H1 (cell line): ENCODE data around the gene PATJ. TPM values are rescaled to one million over a fixed set of nuclear protein-coding genes. Genes with fewer than 3 reads are reported as not detected.

Source experiments
- CTCF ChIA-PET: fragments of 300-600 bp; sonication (Branson Sonifier 250); formaldehyde crosslinking; loops from one replicate; lab custom pipeline; 2021; ENCODE audit not compliant: partially characterized antibody; lab: Charles Lee
- POLR2A ChIA-PET: fragments of 300-600 bp; sonication (Branson Sonifier 250); formaldehyde crosslinking; loops from one replicate; lab custom pipeline; 2021; ENCODE audit warnings: inconsistent platforms; ENCODE audit not compliant: partially characterized antibody; lab: Charles Lee
- DNase-seq, 2 experiments: peaks; one replicate each; pipeline versions ENCODE4 v3.0.0 to v3.0.0-alpha.2; 2010 to 2022; ENCODE audit warnings: low spot score in 2 of 2, low read depth in 1 of 2, mixed read lengths in 1 of 2
- FAIRE-seq: peaks from 2 replicates; lab custom pipeline; 2011; peaks lifted over from hg19 to GRCh38; lab: Jason Lieb, UNC
- H2AFZ ChIP-seq: 2 replicates; pipeline ENCODE4 v1.8.1; 2012; ENCODE audit warnings: low read length, inconsistent platforms
- H2AK5ac ChIP-seq: 2 replicates; pipeline ENCODE4 v1.6.1; 2013; ENCODE audit warnings: low read depth, low read length
- H2BK120ac ChIP-seq: replicated peaks from 2 replicates; pipeline ENCODE3; 2013; ENCODE audit warnings: low read depth, low read length, inconsistent platforms
- H2BK12ac ChIP-seq: 2 replicates; pipeline ENCODE4 v1.6.1; 2013; ENCODE audit warnings: low read depth, low read length
- H2BK15ac ChIP-seq: 2 replicates; pipeline ENCODE4 v1.6.1; 2013; ENCODE audit warnings: low read length
- H2BK20ac ChIP-seq: 2 replicates; pipeline ENCODE4 v1.6.1; 2013; ENCODE audit warnings: low read length
- H2BK5ac ChIP-seq: 2 replicates; pipeline ENCODE4 v1.6.1; 2013; ENCODE audit warnings: low read depth, low read length
- H3K14ac ChIP-seq: 2 replicates; pipeline ENCODE4 v1.6.1; 2013; ENCODE audit warnings: inconsistent platforms; ENCODE audit not compliant: insufficient read length
- H3K18ac ChIP-seq: 2 replicates; pipeline ENCODE4 v1.6.1; 2013; ENCODE audit warnings: low read length; ENCODE audit errors: extremely low read depth
- H3K23ac ChIP-seq: 2 replicates; pipeline ENCODE4 v1.6.1; 2013; ENCODE audit warnings: inconsistent platforms; ENCODE audit not compliant: insufficient read length
- H3K23me2 ChIP-seq: 2 replicates; pipeline ENCODE4 v1.6.1; 2013; ENCODE audit warnings: low read depth, low read length
- H3K27ac ChIP-seq: 2 replicates; pipeline ENCODE4 v1.6.1; 2011; ENCODE audit warnings: low read depth, low read length, inconsistent platforms
- H3K27me3 ChIP-seq, 4 experiments: replicated peaks in 1 of 4; 1 replicate in 1 of 4; 2 replicates in 3 of 4; pipeline versions ENCODE4 v1.6.1 to v1.8.1; 2011 to 2013; ENCODE audit warnings: low read length in 3 of 4, mild to moderate bottlenecking in 3 of 4, inconsistent platforms in 2 of 4, mixed read lengths in 2 of 4, moderate library complexity in 1 of 4; ENCODE audit not compliant: control insufficient read depth in 3 of 4, insufficient read depth in 3 of 4; ENCODE audit errors: extremely low read depth in 1 of 4
- H3K36me3 ChIP-seq, 4 experiments: 2 replicates each; pipeline versions ENCODE4 v1.6.1 to v1.8.1; 2011 to 2013; ENCODE audit warnings: mild to moderate bottlenecking in 4 of 4, low read length in 3 of 4, moderate library complexity in 2 of 4, control low read depth in 1 of 4, inconsistent platforms in 1 of 4; ENCODE audit not compliant: insufficient read depth in 4 of 4, control insufficient read depth in 2 of 4
- H3K4ac ChIP-seq: replicated peaks from 2 replicates; pipeline ENCODE3; 2013; ENCODE audit warnings: low read length, low read depth, mixed read lengths, inconsistent platforms; ENCODE audit not compliant: insufficient read length
- H3K4me1 ChIP-seq, 4 experiments: replicated peaks in 1 of 4; 1 replicate in 1 of 4; 2 replicates in 3 of 4; pipeline versions ENCODE4 v1.6.1 to v1.8.1; 2011 to 2013; ENCODE audit warnings: low read length in 3 of 4, inconsistent platforms in 2 of 4, mixed read lengths in 1 of 4; ENCODE audit not compliant: insufficient read depth in 4 of 4, control insufficient read depth in 3 of 4
- H3K4me2 ChIP-seq, 2 experiments: 2 replicates each; pipeline versions ENCODE4 v1.6.1 to v1.8.1; 2011 to 2013; ENCODE audit warnings: low read depth in 2 of 2, low read length in 2 of 2, control low read depth in 1 of 2, inconsistent platforms in 1 of 2, mild to moderate bottlenecking in 1 of 2; ENCODE audit not compliant: insufficient read depth in 1 of 2
- H3K4me3 ChIP-seq, 4 experiments: fragments of 200-600, 300-600 bp in 1 of 4; sonication (generic), shearing (Covaris generic), sonication (Bioruptor Twin) in 1 of 4; 2 replicates each; pipeline versions ENCODE4 v1.5.1 to v1.8.1; 2011 to 2016; ENCODE audit warnings: low read length in 4 of 4, low read depth in 3 of 4, control low read depth in 2 of 4, inconsistent platforms in 2 of 4, mild to moderate bottlenecking in 2 of 4, mixed read lengths in 1 of 4, moderate library complexity in 1 of 4; ENCODE audit not compliant: insufficient read depth in 2 of 4; ENCODE audit errors: extremely low read depth in 1 of 4
- H3K56ac ChIP-seq: replicated peaks from 2 replicates; pipeline ENCODE3; 2013; ENCODE audit warnings: low read depth, mild to moderate bottlenecking, mixed read lengths, low read length, inconsistent platforms; ENCODE audit not compliant: insufficient read length
- H3K79me1 ChIP-seq: 2 replicates; pipeline ENCODE4 v1.6.1; 2013; ENCODE audit warnings: low read depth, low read length, control low read depth
- H3K79me2 ChIP-seq, 2 experiments: 2 replicates each; pipeline versions ENCODE4 v1.6.1 to v1.8.1; 2012 to 2013; ENCODE audit warnings: low read length in 2 of 2, mild to moderate bottlenecking in 2 of 2, inconsistent platforms in 1 of 2; ENCODE audit not compliant: insufficient read depth in 2 of 2, control insufficient read depth in 1 of 2
- H3K9ac ChIP-seq, 4 experiments: replicated peaks in 1 of 4; 1 replicate in 1 of 4; 2 replicates in 3 of 4; pipeline versions ENCODE4 v1.6.1 to v1.8.1; 2011 to 2013; ENCODE audit warnings: low read depth in 3 of 4, low read length in 3 of 4, control low read depth in 2 of 4, mild to moderate bottlenecking in 2 of 4, moderate library complexity in 2 of 4, inconsistent platforms in 1 of 4; ENCODE audit errors: extremely low read depth in 1 of 4
- H3K9me3 ChIP-seq, 2 experiments: 2 replicates each; pipeline versions ENCODE4 v1.6.1 to v1.8.1; 2012 to 2013; ENCODE audit warnings: mild to moderate bottlenecking in 2 of 2, moderate library complexity in 2 of 2, control low read depth in 1 of 2, inconsistent platforms in 1 of 2, low read depth in 1 of 2, low read length in 1 of 2, mixed read lengths in 1 of 2; ENCODE audit not compliant: insufficient read depth in 2 of 2
- H4K20me1 ChIP-seq, 2 experiments: replicated peaks in 1 of 2; 2 replicates each; pipeline versions ENCODE3 to v1.8.1; 2011 to 2013; ENCODE audit warnings: inconsistent platforms in 2 of 2, low read length in 2 of 2, mild to moderate bottlenecking in 1 of 2; ENCODE audit not compliant: insufficient read depth in 2 of 2, control insufficient read depth in 1 of 2
- H4K5ac ChIP-seq: 2 replicates; pipeline ENCODE4 v1.6.1; 2013; ENCODE audit warnings: low read length, low read depth, mixed read lengths, inconsistent platforms; ENCODE audit not compliant: insufficient read length
- H4K8ac ChIP-seq: 2 replicates; pipeline ENCODE4 v1.8.0; 2013; ENCODE audit warnings: mild to moderate bottlenecking, moderate library complexity, low read length, inconsistent platforms; ENCODE audit not compliant: insufficient read depth; ENCODE audit errors: extremely low read depth
- H4K91ac ChIP-seq: replicated peaks from 2 replicates; pipeline ENCODE3; 2013; ENCODE audit warnings: low read length, mixed read lengths, inconsistent platforms; ENCODE audit not compliant: insufficient read length
- BRCA1 ChIP-seq: IDR thresholded peaks from 2 replicates; pipeline ENCODE4 v1.6.1; 2012; ENCODE audit warnings: low read depth, low read length, improper control_type of control experiment
- CBX5 ChIP-seq: fragments of 300-800, 300-1000 bp; sonication (generic); IDR thresholded peaks from 2 replicates; pipeline ENCODE4 v1.7.1; 2016; ENCODE audit warnings: antibody characterized with exemption, low read length, low read depth
- EP300 ChIP-seq, 2 experiments: IDR thresholded peaks; 1 replicate in 1 of 2; 2 replicates in 1 of 2; pipeline ENCODE4 v1.6.1; 2011 to 2012; ENCODE audit warnings: low read depth in 2 of 2, low read length in 2 of 2, mild to moderate bottlenecking in 2 of 2, borderline replicate concordance in 1 of 2, inconsistent platforms in 1 of 2, moderate library complexity in 1 of 2
- GABPA ChIP-seq: IDR thresholded peaks from 2 replicates; pipeline ENCODE4 v1.6.1; 2011; ENCODE audit warnings: mild to moderate bottlenecking, low read length, moderate library complexity, borderline replicate concordance; ENCODE audit not compliant: insufficient read depth
- GTF2F1 ChIP-seq: IDR thresholded peaks from 2 replicates; pipeline ENCODE4 v1.6.1; 2012; ENCODE audit warnings: low read depth, low read length, improper control_type of control experiment, borderline replicate concordance
- HDAC2 ChIP-seq, 2 experiments: fragments of 300-600 bp in 1 of 2; sonication (generic) in 1 of 2; IDR thresholded peaks; 2 replicates each; pipeline ENCODE4 v1.6.1; 2011 to 2012; ENCODE audit warnings: low read depth in 2 of 2, low read length in 2 of 2, mild to moderate bottlenecking in 2 of 2, moderate library complexity in 2 of 2, borderline replicate concordance in 1 of 2, inconsistent platforms in 1 of 2
- JUN ChIP-seq: IDR thresholded peaks from 2 replicates; pipeline ENCODE4 v1.6.1; 2011; ENCODE audit warnings: low read depth, mild to moderate bottlenecking, improper control_type of control experiment, low read length
- JUND ChIP-seq: IDR thresholded peaks from 2 replicates; pipeline ENCODE4 v1.6.1; 2011; ENCODE audit warnings: mild to moderate bottlenecking, improper control_type of control experiment, low read length
- MAFK ChIP-seq: IDR thresholded peaks from 2 replicates; pipeline ENCODE4 v1.6.1; 2012; ENCODE audit warnings: low read depth, mild to moderate bottlenecking, improper control_type of control experiment, low read length
- TBP ChIP-seq: IDR thresholded peaks from 2 replicates; pipeline ENCODE4 v1.6.1; 2011; ENCODE audit warnings: low read depth, low read length, improper control_type of control experiment
- USF2 ChIP-seq: IDR thresholded peaks from 2 replicates; pipeline ENCODE4 v1.6.1; 2011; ENCODE audit warnings: low read length, improper control_type of control experiment
- WGBS, 2 experiments: shearing (Covaris generic) in 1 of 2; methylation state at CpG; one replicate each; pipeline versions ENCODE4 v1.1.6 to v1.1.7; 2013 to 2015; ENCODE audit warnings: low lambda C conversion rate in 2 of 2, mixed read lengths in 2 of 2, inconsistent platforms in 1 of 2, low coverage in 1 of 2, missing lambda C conversion rate in 1 of 2; ENCODE audit not compliant: insufficient replicate concordance in 2 of 2, insufficient coverage in 1 of 2, insufficient read length in 1 of 2; ENCODE audit errors: extremely low coverage in 1 of 2, missing lambda C conversion rate in 1 of 2; 5-methylcytosine and 5-hydroxymethylcytosine counted together
- polyA plus RNA-seq, 7 experiments: library from polyadenylated mRNA; depleted of rRNA in 3 of 7; stranded (reverse) in 5 of 7; unstranded in 2 of 7; fragments of >200 nt in 5 of 7; fragments of 200-250 nt in 2 of 7; gene quantifications; 1 replicate in 5 of 7; 2 replicates in 1 of 7; 4 replicates in 1 of 7; pipeline versions ENCODE4 v1.2.1 to v1.2.3, GENCODE V29; 2011 to 2013; ENCODE audit warnings: missing spikeins in 2 of 7, mixed read lengths in 2 of 7
- total RNA-seq: library from RNA; stranded (reverse); fragmentation: NEBNext Ultra II Directional; extraction: Animal tissue kit (Norgen Biotek cat#: 25700); gene quantifications from 2 replicates; pipeline ENCODE4 v1.2.1, GENCODE V29; 2021

PATJ gene
- total and polyA plus RNA-seq, 2 of the 8 experiments (the other 6 are each of a cell fraction or from before 2014, with no cell fraction given), result 8.2 to 55.6 TPM

GRCh38 chr1:61950418-61950817 is 208.1 kb downstream of the PATJ start:
- Histone ChIP-seq H3K4me3 (no peak overlapping the region), H2BK15ac (no peak overlapping the region), H3K9me3 (no peaks in the 10 kb centered on the region), H3K79me1 (no peaks in the 10 kb centered on the region), H4K91ac (no peak overlapping the region), H3K4me1 (peaks cover 7 to 22% (median 17%) of the 10 kb centered on the region in 4 experiments; a peak in 5 of 7 replicates), H3K23me2 (no peaks in the 10 kb centered on the region), H2AFZ (no peak overlapping the region), H3K4ac (no peak overlapping the region), H3K79me2 (no peaks in the 10 kb centered on the region), H3K14ac (no peak overlapping the region), H4K20me1 (no peaks in the 10 kb centered on the region), H2BK120ac (no peak overlapping the region), H3K23ac (no peak overlapping the region), H2AK5ac (peak overlapping the region; percentile 76; the same call in 1 of the 2 replicates), H3K36me3 (no peaks in the 10 kb centered on the region; a peak in 1 of 8 replicates), H4K8ac (no peak overlapping the region), H3K4me2 (no peak overlapping the region), H2BK20ac (0 out of 2 replicates have a peak overlapping the region, but pooled peaks have one; percentile 40), H3K27ac (peak overlapping the region; percentile 71; the same call in 1 of the 2 replicates), H3K56ac (no peak overlapping the region), H2BK12ac (peak overlapping the region; percentile 45; the same call in 1 of the 2 replicates), H2BK5ac (no peak overlapping the region), H3K18ac (0 out of 2 replicates have a peak overlapping the region, but pooled peaks have one; percentile 62), H4K5ac (peak overlapping the region; percentile 8), H3K9ac (no peak overlapping the region), H3K27me3 (no peaks in the 10 kb centered on the region)
- DNase-seq (no peak), FAIRE-seq (peak; percentile 90)
- ChIA-PET CTCF (interaction anchor here (0.7 to 4.1 kb wide), 21 partner anchors 9 to 199 kb away, joined by 3 to 25 read pairs (median 5); no protein-coding TSS in a partner anchor), POLR2A (interaction anchor here (1.1 to 2.0 kb wide), 2 partner anchors 21 to 43 kb away, joined by 3 to 6 read pairs; no protein-coding TSS in a partner anchor)
- WGBS, 2 experiments, result 41% methylated on average over 2 of the region's 2 CpGs; no CpG with 5 or more reads in 1 of the 2 experiments
- TF ChIP-seq USF2, result no peak
- TF ChIP-seq GTF2F1, result no peak
- TF ChIP-seq BRCA1, result no peak
- TF ChIP-seq EP300 (IDR thresholded peaks at IDR 0.05; ENCODE audit: borderline replicate concordance in 1 of 2, low read depth in 2 of 2, low read length in 2 of 2), result 0 out of 3 replicates have a peak, but pooled peaks of 1 of the 2 experiments have one; percentile 37
- TF ChIP-seq JUND, result no peak
- no peak for TF ChIP-seq CBX5
- TF ChIP-seq JUN, result no peak
- TF ChIP-seq MAFK, result no peak
- no peak for TF ChIP-seq TBP
- TF ChIP-seq GABPA, result no peak
- TF ChIP-seq HDAC2 (IDR thresholded peaks at IDR 0.05; ENCODE audit: borderline replicate concordance in 1 of 2, low read depth in 2 of 2, low read length in 2 of 2), result 0 out of 4 replicates have a peak, but pooled peaks of 1 of the 2 experiments have one; percentile 1
